GM23248 (cell line): Measurements from ENCODE around the gene SPRN. TPM values are rescaled to one million over a fixed set of nuclear protein-coding genes. Genes with fewer than 3 reads are reported as not detected.

ENCODE experiments used
- DNase-seq: peaks from one replicate; pipeline ENCODE4 v3.0.0-alpha.2; 2015
- H2AFZ ChIP-seq: fragments of 200-600 bp; sonication (generic); 2 replicates; pipeline ENCODE4 v1.6.1; 2016; ENCODE audit warnings: antibody characterized with exemption
- H3F3A ChIP-seq: fragments of 200-600 bp; sonication (generic); 2 replicates; pipeline ENCODE4 v1.6.1; 2016; ENCODE audit warnings: mild to moderate bottlenecking, antibody characterized with exemption, mixed run types; ENCODE audit not compliant: insufficient read depth
- H3K27ac ChIP-seq: fragments of 200-600 bp; sonication (generic); 2 replicates; pipeline ENCODE4 v1.5.1; 2016; ENCODE audit warnings: mild to moderate bottlenecking
- H3K27me3 ChIP-seq: fragments of 200-600 bp; sonication (generic); replicated peaks from 2 replicates; pipeline ENCODE4 v1.6.1; 2016; ENCODE audit warnings: mild to moderate bottlenecking; ENCODE audit not compliant: insufficient read depth
- H3K36me3 ChIP-seq: fragments of 200-600 bp; sonication (generic); 2 replicates; pipeline ENCODE4 v1.6.1; 2016; ENCODE audit warnings: low read depth, mild to moderate bottlenecking
- H3K4me1 ChIP-seq: fragments of 200-600 bp; sonication (generic); 2 replicates; pipeline ENCODE4 v1.6.1; 2016; ENCODE audit warnings: mild to moderate bottlenecking; ENCODE audit not compliant: insufficient read depth
- H3K4me2 ChIP-seq: fragments of 200-600 bp; sonication (generic); one replicate; pipeline ENCODE4 v1.6.1; 2016; ENCODE audit warnings: mild to moderate bottlenecking; ENCODE audit not compliant: unreplicated experiment
- H3K4me3 ChIP-seq: fragments of 200-600 bp; sonication (generic); 2 replicates; pipeline ENCODE4 v1.5.1; 2016; ENCODE audit warnings: mild to moderate bottlenecking
- H3K79me2 ChIP-seq: fragments of 200-600 bp; sonication (generic); 2 replicates; pipeline ENCODE4 v1.6.1; 2016; ENCODE audit warnings: mild to moderate bottlenecking; ENCODE audit not compliant: insufficient read depth
- H3K9ac ChIP-seq: fragments of 200-600 bp; sonication (generic); 2 replicates; pipeline ENCODE4 v1.6.1; 2016; ENCODE audit warnings: mild to moderate bottlenecking
- H3K9me2 ChIP-seq: fragments of 200-600 bp; sonication (generic); 2 replicates; pipeline ENCODE4 v1.6.1; 2016; ENCODE audit warnings: mixed run types, mild to moderate bottlenecking, moderate library complexity; ENCODE audit not compliant: insufficient read depth
- H3K9me3 ChIP-seq: fragments of 200-600 bp; sonication (generic); one replicate; pipeline ENCODE4 v1.6.1; 2017; ENCODE audit warnings: low read depth
- H4K20me1 ChIP-seq: fragments of 200-600 bp; sonication (generic); 2 replicates; pipeline ENCODE4 v1.6.0; 2016; ENCODE audit not compliant: insufficient read depth
- EZH2 ChIP-seq: fragments of 200-600 bp; sonication (generic); IDR thresholded peaks from 2 replicates; pipeline ENCODE4 v1.6.1; 2018; ENCODE audit warnings: antibody characterized with exemption, mild to moderate bottlenecking; ENCODE audit not compliant: insufficient read depth, poor library complexity, severe bottlenecking
- EZH2phosphoT487 ChIP-seq: fragments of 200-600 bp; sonication (generic); IDR thresholded peaks from 2 replicates; pipeline ENCODE4 v1.6.1; 2018; ENCODE audit warnings: antibody characterized with exemption, moderate library complexity, mild to moderate bottlenecking, low read depth; ENCODE audit not compliant: insufficient read depth
- WGBS, 2 experiments: methylation state at CpG; one replicate each; pipeline ENCODE4 v1.1.6; 2015 to 2017; ENCODE audit warnings: low lambda C conversion rate in 2 of 2, low coverage in 1 of 2; ENCODE audit errors: missing lambda C conversion rate in 2 of 2; 5-methylcytosine and 5-hydroxymethylcytosine counted together
- in situ Hi-C: fragments of 300-500 bp; cut with MboI; formaldehyde crosslinking; loops from 2 replicates; pipeline ENCODE4 v1.15.0; 2020
- polyA plus RNA-seq: library from polyadenylated mRNA; unstranded; fragments of >200 nt; fragmentation: Nextera tagmentation; extraction: Ambion mirVana; gene quantifications from 2 replicates; pipeline ENCODE4 v1.2.1, GENCODE V29; 2016
- total RNA-seq: library from RNA; depleted of rRNA; stranded (reverse); fragments of >200 nt; shearing (Covaris generic); gene quantifications from 2 replicates; pipeline ENCODE4 v1.2.3, GENCODE V29; 2014

Gene SPRN
- total and polyA plus RNA-seq, 2 experiments from 2014 or later = 0.22 to 0.34 TPM

- H4K20me1 ChIP-seq = no peaks in the 10 kb centered on the region
- H3K9me3 ChIP-seq = peaks cover 3% of the 10 kb centered on the region
- no peaks in the 10 kb centered on the region for H3K36me3 ChIP-seq
- DNase-seq = no peak
- no peak overlapping the region for H3K9ac ChIP-seq
- H2AFZ ChIP-seq = no peak overlapping the region
- no peak overlapping the region for H3K4me3 ChIP-seq
- H3K79me2 ChIP-seq = no peaks in the 10 kb centered on the region
- H3F3A ChIP-seq = no peaks in the 10 kb centered on the region
- no peaks in the 10 kb centered on the region for H3K27me3 ChIP-seq
- in situ Hi-C loops = no loop called here
- no peak overlapping the region for H3K27ac ChIP-seq
- H3K4me1 ChIP-seq = no peaks in the 10 kb centered on the region
- H3K9me2 ChIP-seq = no peaks in the 10 kb centered on the region
- TF ChIP-seq EZH2 (no peak), EZH2phosphoT487 (no peak)
- H3K4me2 ChIP-seq = no peak overlapping the region
Measured at GRCh38 chr10:133448120-133448519, 23.7 kb upstream of the SPRN start.

- in situ Hi-C loops = no loop called here
- TF ChIP-seq EZH2 (no peak), EZH2phosphoT487 (no peak)
- Histone ChIP-seq H3K27me3 (no peaks in the 10 kb centered on the region), H3K4me2 (no peak overlapping the region), H3F3A (no peaks in the 10 kb centered on the region), H3K9me3 (peaks cover 3% of the 10 kb centered on the region), H3K27ac (no peak overlapping the region), H3K4me1 (no peaks in the 10 kb centered on the region), H3K4me3 (no peak overlapping the region), H3K9ac (no peak overlapping the region), H3K36me3 (no peaks in the 10 kb centered on the region), H4K20me1 (no peaks in the 10 kb centered on the region), H3K9me2 (no peaks in the 10 kb centered on the region), H3K79me2 (no peaks in the 10 kb centered on the region), H2AFZ (no peak overlapping the region)
- 88 to 92% methylated on average over 11 of the region's 11 CpGs for WGBS, 2 experiments
- no peak for DNase-seq
Measured at GRCh38 chr10:133446979-133447378, 22.6 kb upstream of the SPRN start.

- Histone ChIP-seq H3K9me2 (no peaks in the 10 kb centered on the region), H3K4me3 (no peak overlapping the region), H3K27ac (no peak overlapping the region), H3K4me2 (no peak overlapping the region), H3F3A (no peaks in the 10 kb centered on the region), H3K9me3 (peaks cover 3% of the 10 kb centered on the region), H3K36me3 (no peaks in the 10 kb centered on the region), H3K79me2 (no peaks in the 10 kb centered on the region), H4K20me1 (no peaks in the 10 kb centered on the region), H3K9ac (no peak overlapping the region), H3K4me1 (no peaks in the 10 kb centered on the region), H3K27me3 (no peaks in the 10 kb centered on the region), H2AFZ (no peak overlapping the region)
- TF ChIP-seq EZH2phosphoT487 (no peak), EZH2 (no peak)
- WGBS, 2 experiments = 69 to 76% methylated on average over 45 to 70 of the region's 80 CpGs
- no peak for DNase-seq
- in situ Hi-C loops = no loop called here
Measured at GRCh38 chr10:133445751-133446708, 21.6 kb upstream of the SPRN start.

GRCh38 chr10:133445268-133445732, 20.9 kb upstream of the SPRN start:
- DNase-seq = no peak
- H3K4me1 ChIP-seq = no peaks in the 10 kb centered on the region
- no peak overlapping the region for H3K27ac ChIP-seq
- no peak overlapping the region for H3K4me2 ChIP-seq
- no peaks in the 10 kb centered on the region for H3K27me3 ChIP-seq
- H3K9ac ChIP-seq = no peak overlapping the region
- no peaks in the 10 kb centered on the region for H3K9me2 ChIP-seq
- WGBS, 2 experiments = 86 to 89% methylated on average over 14 to 22 of the region's 22 CpGs
- H2AFZ ChIP-seq = no peak overlapping the region
- no peaks in the 10 kb centered on the region for H4K20me1 ChIP-seq
- H3K36me3 ChIP-seq = no peaks in the 10 kb centered on the region
- TF ChIP-seq EZH2phosphoT487 (no peak), EZH2 (no peak)
- no peaks in the 10 kb centered on the region for H3F3A ChIP-seq
- H3K4me3 ChIP-seq = no peak overlapping the region
- no peaks in the 10 kb centered on the region for H3K79me2 ChIP-seq
- H3K9me3 ChIP-seq = peaks cover 3% of the 10 kb centered on the region
- in situ Hi-C loops = no loop called here
